ENCODE data around the gene SETD3. TPM values are rescaled to one million over a fixed set of nuclear protein-coding genes. Genes with fewer than 3 reads are reported as not detected.

SETD3 gene
- total and polyA plus RNA-seq, 2 experiments from 2014 or later, result 40.7 to 68.0 TPM

DNA sequence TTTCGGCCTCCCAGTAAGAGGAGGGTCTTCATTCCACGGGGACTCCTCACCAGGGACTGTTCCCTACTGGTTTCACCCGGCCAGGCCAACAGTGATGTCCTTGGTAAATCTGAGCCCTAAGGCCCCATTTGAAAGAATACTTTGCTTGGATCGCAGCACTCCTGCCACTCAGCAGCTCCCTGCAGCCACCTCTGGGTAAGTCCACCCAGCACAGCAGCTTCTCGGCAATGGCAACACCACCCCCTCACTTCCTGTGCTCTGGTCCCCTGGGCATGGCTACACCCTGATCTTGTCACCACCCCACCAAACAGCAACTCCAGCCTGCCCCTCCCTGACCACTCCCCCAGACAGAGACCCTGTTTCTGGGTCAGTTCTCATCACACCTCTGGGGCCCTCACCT, 100.3 kb downstream of the SETD3 start (continued):
- TF ChIP-seq, protein P1, sequence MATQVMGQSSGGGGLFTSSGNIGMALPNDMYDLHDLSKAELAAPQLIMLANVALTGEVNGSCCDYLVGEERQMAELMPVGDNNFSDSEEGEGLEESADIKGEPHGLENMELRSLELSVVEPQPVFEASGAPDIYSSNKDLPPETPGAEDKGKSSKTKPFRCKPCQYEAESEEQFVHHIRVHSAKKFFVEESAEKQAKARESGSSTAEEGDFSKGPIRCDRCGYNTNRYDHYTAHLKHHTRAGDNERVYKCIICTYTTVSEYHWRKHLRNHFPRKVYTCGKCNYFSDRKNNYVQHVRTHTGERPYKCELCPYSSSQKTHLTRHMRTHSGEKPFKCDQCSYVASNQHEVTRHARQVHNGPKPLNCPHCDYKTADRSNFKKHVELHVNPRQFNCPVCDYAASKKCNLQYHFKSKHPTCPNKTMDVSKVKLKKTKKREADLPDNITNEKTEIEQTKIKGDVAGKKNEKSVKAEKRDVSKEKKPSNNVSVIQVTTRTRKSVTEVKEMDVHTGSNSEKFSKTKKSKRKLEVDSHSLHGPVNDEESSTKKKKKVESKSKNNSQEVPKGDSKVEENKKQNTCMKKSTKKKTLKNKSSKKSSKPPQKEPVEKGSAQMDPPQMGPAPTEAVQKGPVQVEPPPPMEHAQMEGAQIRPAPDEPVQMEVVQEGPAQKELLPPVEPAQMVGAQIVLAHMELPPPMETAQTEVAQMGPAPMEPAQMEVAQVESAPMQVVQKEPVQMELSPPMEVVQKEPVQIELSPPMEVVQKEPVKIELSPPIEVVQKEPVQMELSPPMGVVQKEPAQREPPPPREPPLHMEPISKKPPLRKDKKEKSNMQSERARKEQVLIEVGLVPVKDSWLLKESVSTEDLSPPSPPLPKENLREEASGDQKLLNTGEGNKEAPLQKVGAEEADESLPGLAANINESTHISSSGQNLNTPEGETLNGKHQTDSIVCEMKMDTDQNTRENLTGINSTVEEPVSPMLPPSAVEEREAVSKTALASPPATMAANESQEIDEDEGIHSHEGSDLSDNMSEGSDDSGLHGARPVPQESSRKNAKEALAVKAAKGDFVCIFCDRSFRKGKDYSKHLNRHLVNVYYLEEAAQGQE (IDR thresholded peaks at IDR 0.05; ENCODE audit: unreplicated experiment), result no peak
- TF ChIP-seq NANOG (IDR thresholded peaks at IDR 0.05; ENCODE audit: borderline replicate concordance), result no peak

DNA sequence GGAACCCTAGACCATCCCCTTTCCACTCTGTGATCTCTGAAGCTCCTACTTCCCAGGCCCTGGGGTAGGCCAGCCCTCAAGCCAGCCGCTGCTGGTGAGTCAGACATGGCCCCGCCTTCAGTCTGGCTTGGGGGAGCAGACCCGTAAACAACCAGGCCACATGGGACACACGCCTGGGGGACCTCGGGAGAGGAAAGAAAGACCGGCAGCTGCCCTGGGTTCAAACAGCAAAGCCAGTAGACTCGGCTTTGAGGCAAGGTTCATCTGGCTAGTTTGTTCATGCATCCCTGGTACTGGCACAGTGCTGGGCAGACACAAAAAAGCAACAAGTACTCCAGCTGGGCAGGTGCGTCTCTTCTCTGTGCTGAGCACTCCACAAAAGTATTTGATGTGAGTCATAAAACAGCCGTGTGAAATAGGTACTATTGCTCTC, 101.9 kb downstream of the SETD3 start:
- no peak overlapping the region for H3K27ac ChIP-seq (ENCODE audit: low read depth)
- no peak for ATAC-seq
- H3K4me1 ChIP-seq (ENCODE audit: insufficient read depth), result peaks cover 3% of the 10 kb centered on the region; the same call in 1 of the 2 replicates
- no peaks in the 10 kb centered on the region; the same call in 2 of the 3 replicates for H3K36me3 Mint-ChIP-seq (ENCODE audit: low read depth)
- no peaks in the 10 kb centered on the region for H3F3A ChIP-seq (replicated peaks; ENCODE audit: low read depth)
- H3K4me2 ChIP-seq, result no peak overlapping the region
- no peaks in the 10 kb centered on the region for H4K20me1 ChIP-seq (replicated peaks; ENCODE audit: insufficient read depth)
- TF ChIP-seq CREB1 (CRISPR knock-in tag; IDR thresholded peaks at IDR 0.05; ENCODE audit: low read depth) (no peak), ZNF331 (CRISPR knock-in tag; IDR thresholded peaks at IDR 0.05; ENCODE audit: low read depth) (no peak), ZNF114 (CRISPR knock-in tag; IDR thresholded peaks at IDR 0.05) (no peak)
- TF ChIP-seq, protein P2, sequence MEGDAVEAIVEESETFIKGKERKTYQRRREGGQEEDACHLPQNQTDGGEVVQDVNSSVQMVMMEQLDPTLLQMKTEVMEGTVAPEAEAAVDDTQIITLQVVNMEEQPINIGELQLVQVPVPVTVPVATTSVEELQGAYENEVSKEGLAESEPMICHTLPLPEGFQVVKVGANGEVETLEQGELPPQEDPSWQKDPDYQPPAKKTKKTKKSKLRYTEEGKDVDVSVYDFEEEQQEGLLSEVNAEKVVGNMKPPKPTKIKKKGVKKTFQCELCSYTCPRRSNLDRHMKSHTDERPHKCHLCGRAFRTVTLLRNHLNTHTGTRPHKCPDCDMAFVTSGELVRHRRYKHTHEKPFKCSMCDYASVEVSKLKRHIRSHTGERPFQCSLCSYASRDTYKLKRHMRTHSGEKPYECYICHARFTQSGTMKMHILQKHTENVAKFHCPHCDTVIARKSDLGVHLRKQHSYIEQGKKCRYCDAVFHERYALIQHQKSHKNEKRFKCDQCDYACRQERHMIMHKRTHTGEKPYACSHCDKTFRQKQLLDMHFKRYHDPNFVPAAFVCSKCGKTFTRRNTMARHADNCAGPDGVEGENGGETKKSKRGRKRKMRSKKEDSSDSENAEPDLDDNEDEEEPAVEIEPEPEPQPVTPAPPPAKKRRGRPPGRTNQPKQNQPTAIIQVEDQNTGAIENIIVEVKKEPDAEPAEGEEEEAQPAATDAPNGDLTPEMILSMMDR (conservative IDR thresholded peaks at IDR 0.05; ENCODE audit: low read depth in 2 of 2), result no peak
- H3K4me3 ChIP-seq, result no peak overlapping the region
- H3K4me1 Mint-ChIP-seq, result peaks cover 20% of the 10 kb centered on the region
- H2AFZ ChIP-seq, result no peak overlapping the region
- H3K27me3 Mint-ChIP-seq (ENCODE audit: insufficient read depth, low read depth, poor library complexity), result peaks cover 16% of the 10 kb centered on the region
- H3K27me3 ChIP-seq (ENCODE audit: insufficient read depth), result no peaks in the 10 kb centered on the region
- no peaks in the 10 kb centered on the region for H3K36me3 ChIP-seq (ENCODE audit: insufficient read depth)
- no peaks in the 10 kb centered on the region for H3K79me2 ChIP-seq (replicated peaks; ENCODE audit: insufficient read depth)
- H3K4me3 Mint-ChIP-seq, result no peak overlapping the region
- no peaks in the 10 kb centered on the region; the same call in 2 of the 3 replicates for H3K9me3 Mint-ChIP-seq
- DNase-seq (ENCODE audit: low spot score), result no peak
- no peak overlapping the region for H3K27ac Mint-ChIP-seq
- no peaks in the 10 kb centered on the region for H3K9me2 ChIP-seq (ENCODE audit: insufficient read depth)

DNA sequence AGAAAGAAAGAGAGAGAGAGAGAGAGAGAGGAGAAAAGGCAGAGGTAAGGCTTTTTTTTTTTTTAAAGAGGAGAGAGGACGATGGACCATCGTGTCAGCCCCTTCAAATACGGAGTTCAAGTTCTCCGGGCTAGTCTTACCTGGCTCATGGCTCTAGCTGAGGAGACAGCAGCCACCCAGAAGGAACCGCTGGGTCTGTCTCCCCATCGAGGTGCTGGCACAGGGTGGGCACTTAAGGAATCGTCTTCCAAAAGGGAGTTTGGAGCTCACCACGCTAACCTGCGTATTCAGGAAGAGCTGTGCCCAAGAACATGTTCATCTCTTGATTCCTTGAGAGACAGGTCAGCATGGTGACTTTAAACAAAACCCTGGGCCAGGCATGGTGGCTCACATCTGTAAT, 102.7 kb downstream of the SETD3 start:
- ATAC-seq, result no peak
- Histone ChIP-seq H3K9me2 (ENCODE audit: insufficient read depth) (no peaks in the 10 kb centered on the region), H3K27me3 (ENCODE audit: insufficient read depth) (no peaks in the 10 kb centered on the region), H3K4me2 (no peak overlapping the region), H3K27ac (ENCODE audit: low read depth) (no peak overlapping the region), H4K20me1 (replicated peaks; ENCODE audit: insufficient read depth) (no peaks in the 10 kb centered on the region), H3F3A (replicated peaks; ENCODE audit: low read depth) (no peaks in the 10 kb centered on the region), H3K36me3 (ENCODE audit: insufficient read depth) (no peaks in the 10 kb centered on the region), H3K4me3 (no peak overlapping the region), H3K79me2 (replicated peaks; ENCODE audit: insufficient read depth) (no peaks in the 10 kb centered on the region), H3K4me1 (ENCODE audit: insufficient read depth) (no peaks in the 10 kb centered on the region), H2AFZ (no peak overlapping the region)
- no peak overlapping the region for H3K4me3 Mint-ChIP-seq
- H3K27me3 Mint-ChIP-seq (ENCODE audit: insufficient read depth, low read depth, poor library complexity), result peaks cover 16% of the 10 kb centered on the region
- TF ChIP-seq JUNB (IDR thresholded peaks at IDR 0.05; ENCODE audit: unreplicated experiment) (no peak), NANOG (IDR thresholded peaks at IDR 0.05; ENCODE audit: borderline replicate concordance) (no peak), ZNF114 (CRISPR knock-in tag; IDR thresholded peaks at IDR 0.05) (no peak), STAT1 (IDR thresholded peaks at IDR 0.05; ENCODE audit: unreplicated experiment) (no peak), POLR2AphosphoS5 (IDR thresholded peaks at IDR 0.05; ENCODE audit: low read depth) (no peak), EZH2 (IDR thresholded peaks at IDR 0.05; ENCODE audit: low read depth, unreplicated experiment) (no peak), CREB1 (CRISPR knock-in tag; IDR thresholded peaks at IDR 0.05; ENCODE audit: low read depth) (no peak), ZNF331 (CRISPR knock-in tag; IDR thresholded peaks at IDR 0.05; ENCODE audit: low read depth) (no peak)
- TF ChIP-seq, protein P3, sequence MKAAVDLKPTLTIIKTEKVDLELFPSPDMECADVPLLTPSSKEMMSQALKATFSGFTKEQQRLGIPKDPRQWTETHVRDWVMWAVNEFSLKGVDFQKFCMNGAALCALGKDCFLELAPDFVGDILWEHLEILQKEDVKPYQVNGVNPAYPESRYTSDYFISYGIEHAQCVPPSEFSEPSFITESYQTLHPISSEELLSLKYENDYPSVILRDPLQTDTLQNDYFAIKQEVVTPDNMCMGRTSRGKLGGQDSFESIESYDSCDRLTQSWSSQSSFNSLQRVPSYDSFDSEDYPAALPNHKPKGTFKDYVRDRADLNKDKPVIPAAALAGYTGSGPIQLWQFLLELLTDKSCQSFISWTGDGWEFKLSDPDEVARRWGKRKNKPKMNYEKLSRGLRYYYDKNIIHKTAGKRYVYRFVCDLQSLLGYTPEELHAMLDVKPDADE (IDR thresholded peaks at IDR 0.05), result no peak
- TF ChIP-seq, protein P1 (IDR thresholded peaks at IDR 0.05; ENCODE audit: unreplicated experiment), result no peak
- H3K9me3 Mint-ChIP-seq, result no peaks in the 10 kb centered on the region; the same call in 2 of the 3 replicates
- peaks cover 13% of the 10 kb centered on the region for H3K4me1 Mint-ChIP-seq
- H3K36me3 Mint-ChIP-seq (ENCODE audit: low read depth), result no peaks in the 10 kb centered on the region; the same call in 2 of the 3 replicates
- no peak for DNase-seq (ENCODE audit: low spot score)
- no peak overlapping the region for H3K27ac Mint-ChIP-seq
